ENCODE data around the gene IFI27L1.

Gene IFI27L1

GRCh38 chr14:94123296-94123695 is 42.2 kb downstream of the IFI27L1 start:
- Histone ChIP-seq H3K4me3 (ENCODE audit: severe bottlenecking) (no peak overlapping the region), H3K27me3 (ENCODE audit: insufficient read depth, poor library complexity, severe bottlenecking) (no peaks in the 10 kb centered on the region), H3K4me1 (ENCODE audit: insufficient read depth, poor library complexity, severe bottlenecking) (no peaks in the 10 kb centered on the region), H3K36me3 (ENCODE audit: low read depth) (no peaks in the 10 kb centered on the region), H3K27ac (ENCODE audit: poor library complexity, severe bottlenecking) (no peak overlapping the region), H3K9me3 (ENCODE audit: severe bottlenecking) (no peaks in the 10 kb centered on the region)
- TF ChIP-seq, protein P1, sequence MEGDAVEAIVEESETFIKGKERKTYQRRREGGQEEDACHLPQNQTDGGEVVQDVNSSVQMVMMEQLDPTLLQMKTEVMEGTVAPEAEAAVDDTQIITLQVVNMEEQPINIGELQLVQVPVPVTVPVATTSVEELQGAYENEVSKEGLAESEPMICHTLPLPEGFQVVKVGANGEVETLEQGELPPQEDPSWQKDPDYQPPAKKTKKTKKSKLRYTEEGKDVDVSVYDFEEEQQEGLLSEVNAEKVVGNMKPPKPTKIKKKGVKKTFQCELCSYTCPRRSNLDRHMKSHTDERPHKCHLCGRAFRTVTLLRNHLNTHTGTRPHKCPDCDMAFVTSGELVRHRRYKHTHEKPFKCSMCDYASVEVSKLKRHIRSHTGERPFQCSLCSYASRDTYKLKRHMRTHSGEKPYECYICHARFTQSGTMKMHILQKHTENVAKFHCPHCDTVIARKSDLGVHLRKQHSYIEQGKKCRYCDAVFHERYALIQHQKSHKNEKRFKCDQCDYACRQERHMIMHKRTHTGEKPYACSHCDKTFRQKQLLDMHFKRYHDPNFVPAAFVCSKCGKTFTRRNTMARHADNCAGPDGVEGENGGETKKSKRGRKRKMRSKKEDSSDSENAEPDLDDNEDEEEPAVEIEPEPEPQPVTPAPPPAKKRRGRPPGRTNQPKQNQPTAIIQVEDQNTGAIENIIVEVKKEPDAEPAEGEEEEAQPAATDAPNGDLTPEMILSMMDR (IDR thresholded peaks at IDR 0.05; ENCODE audit: poor library complexity, severe bottlenecking), result no peak
- DNase-seq (ENCODE audit: low spot score), result no peak
- ATAC-seq (ENCODE audit: low read depth), result no peak

DNA sequence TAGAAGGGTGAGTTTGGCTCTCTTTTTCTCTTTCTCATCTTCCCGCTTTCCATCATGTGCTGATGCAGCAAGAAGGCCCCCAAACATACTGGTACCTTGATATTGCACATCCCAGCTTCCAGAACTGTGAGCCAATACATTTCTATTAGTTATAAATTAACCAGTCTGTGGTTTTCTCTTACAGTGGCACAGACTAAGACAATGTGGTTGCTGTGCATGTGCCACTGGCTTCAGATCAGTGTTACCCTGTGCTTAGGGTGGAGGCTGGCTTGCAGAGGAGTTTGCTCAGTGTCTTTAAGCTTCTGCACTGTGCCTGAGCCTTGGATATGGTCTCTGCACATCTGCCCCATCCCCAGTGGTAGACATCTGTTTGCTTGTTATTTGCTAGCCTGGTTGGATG is 42.8 kb downstream of the IFI27L1 start:
- H3K4me1 ChIP-seq (ENCODE audit: insufficient read depth, poor library complexity, severe bottlenecking), result no peaks in the 10 kb centered on the region
- no peak for ATAC-seq (ENCODE audit: low read depth)

DNA sequence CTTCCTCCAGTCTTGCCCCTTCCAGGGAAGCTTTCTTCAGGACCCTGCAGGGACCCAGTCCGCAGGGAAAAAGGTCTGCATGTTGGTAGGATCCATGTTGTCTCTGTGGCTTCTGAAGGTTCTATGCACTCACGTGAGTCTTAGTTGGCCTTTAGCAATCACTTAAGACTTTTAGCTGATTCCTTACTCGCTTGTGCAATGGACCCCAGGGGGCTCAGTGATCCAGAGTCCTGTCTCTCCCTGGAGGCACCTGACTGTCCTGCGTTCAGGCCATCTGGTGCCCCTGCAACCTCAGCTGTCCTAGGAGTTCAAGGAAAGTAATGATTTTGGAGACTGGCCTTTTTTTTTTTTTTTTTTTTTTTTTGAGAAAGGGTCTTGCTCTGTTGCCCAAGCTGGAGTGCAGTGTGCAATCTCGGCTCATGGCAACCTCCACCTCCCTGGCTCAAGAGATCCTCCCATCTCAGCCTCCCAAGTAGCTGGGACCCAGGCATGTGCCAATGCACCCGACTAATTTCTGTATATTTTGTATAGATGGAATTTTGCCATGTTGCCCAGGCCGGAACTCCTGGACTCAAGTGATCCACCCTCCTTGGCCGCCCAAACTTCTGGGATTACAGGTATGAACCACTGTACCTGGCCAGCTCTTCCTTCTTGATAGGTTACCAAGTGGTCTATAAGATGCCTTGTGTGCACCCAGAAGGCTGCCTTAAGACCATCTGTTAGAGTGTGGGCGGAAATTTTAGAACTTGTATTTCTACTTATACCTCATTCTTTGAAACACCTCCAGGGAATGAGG is 43.7 kb downstream of the IFI27L1 start:
- Histone ChIP-seq H3K9me3 (ENCODE audit: severe bottlenecking) (no peaks in the 10 kb centered on the region), H3K36me3 (ENCODE audit: low read depth) (no peaks in the 10 kb centered on the region), H3K27me3 (ENCODE audit: insufficient read depth, poor library complexity, severe bottlenecking) (no peaks in the 10 kb centered on the region), H3K4me1 (ENCODE audit: insufficient read depth, poor library complexity, severe bottlenecking) (no peaks in the 10 kb centered on the region), H3K27ac (ENCODE audit: poor library complexity, severe bottlenecking) (no peak overlapping the region), H3K4me3 (ENCODE audit: severe bottlenecking) (no peak overlapping the region)
- TF ChIP-seq, protein P1 (IDR thresholded peaks at IDR 0.05; ENCODE audit: poor library complexity, severe bottlenecking), result no peak
- DNase-seq (ENCODE audit: low spot score) (no peak), ATAC-seq (ENCODE audit: low read depth) (no peak)

More for the DNA sequence above, 42.8 kb downstream of the IFI27L1 start:
- no peak for DNase-seq (ENCODE audit: low spot score)
- Histone ChIP-seq H3K27me3 (ENCODE audit: insufficient read depth, poor library complexity, severe bottlenecking) (no peaks in the 10 kb centered on the region), H3K36me3 (ENCODE audit: low read depth) (no peaks in the 10 kb centered on the region), H3K27ac (ENCODE audit: poor library complexity, severe bottlenecking) (no peak overlapping the region), H3K4me3 (ENCODE audit: severe bottlenecking) (no peak overlapping the region), H3K9me3 (ENCODE audit: severe bottlenecking) (no peaks in the 10 kb centered on the region)
- TF ChIP-seq, protein P1 (IDR thresholded peaks at IDR 0.05; ENCODE audit: poor library complexity, severe bottlenecking), result no peak

GRCh38 chr14:94125659-94126418 is 44.7 kb downstream of the IFI27L1 start:
- ATAC-seq (ENCODE audit: low read depth) (no peak), DNase-seq (ENCODE audit: low spot score) (no peak)
- H3K27ac ChIP-seq (ENCODE audit: poor library complexity, severe bottlenecking), result no peak overlapping the region
- H3K27me3 ChIP-seq (ENCODE audit: insufficient read depth, poor library complexity, severe bottlenecking), result no peaks in the 10 kb centered on the region
- no peaks in the 10 kb centered on the region for H3K4me1 ChIP-seq (ENCODE audit: insufficient read depth, poor library complexity, severe bottlenecking)
- H3K36me3 ChIP-seq (ENCODE audit: low read depth), result no peaks in the 10 kb centered on the region
- no peak overlapping the region for H3K4me3 ChIP-seq (ENCODE audit: severe bottlenecking)
- no peaks in the 10 kb centered on the region for H3K9me3 ChIP-seq (ENCODE audit: severe bottlenecking)
- TF ChIP-seq, protein P1 (IDR thresholded peaks at IDR 0.05; ENCODE audit: poor library complexity, severe bottlenecking), result no peak

GRCh38 chr14:94126419-94126677 is 45.2 kb downstream of the IFI27L1 start:
- Histone ChIP-seq H3K9me3 (ENCODE audit: severe bottlenecking) (no peaks in the 10 kb centered on the region), H3K4me3 (ENCODE audit: severe bottlenecking) (no peak overlapping the region), H3K4me1 (ENCODE audit: insufficient read depth, poor library complexity, severe bottlenecking) (no peaks in the 10 kb centered on the region), H3K36me3 (ENCODE audit: low read depth) (no peaks in the 10 kb centered on the region), H3K27ac (ENCODE audit: poor library complexity, severe bottlenecking) (no peak overlapping the region), H3K27me3 (ENCODE audit: insufficient read depth, poor library complexity, severe bottlenecking) (no peaks in the 10 kb centered on the region)
- DNase-seq (ENCODE audit: low spot score) (no peak), ATAC-seq (ENCODE audit: low read depth) (no peak)
- TF ChIP-seq, protein P1 (IDR thresholded peaks at IDR 0.05; ENCODE audit: poor library complexity, severe bottlenecking), result no peak
